ENCODE results near the gene RPH3AL.

Gene RPH3AL

GRCh38 chr17:233473-233941 is 119.1 kb downstream of the RPH3AL start:
- no peak for DNase-seq (ENCODE audit: low spot score)
- TF ChIP-seq, protein P1, sequence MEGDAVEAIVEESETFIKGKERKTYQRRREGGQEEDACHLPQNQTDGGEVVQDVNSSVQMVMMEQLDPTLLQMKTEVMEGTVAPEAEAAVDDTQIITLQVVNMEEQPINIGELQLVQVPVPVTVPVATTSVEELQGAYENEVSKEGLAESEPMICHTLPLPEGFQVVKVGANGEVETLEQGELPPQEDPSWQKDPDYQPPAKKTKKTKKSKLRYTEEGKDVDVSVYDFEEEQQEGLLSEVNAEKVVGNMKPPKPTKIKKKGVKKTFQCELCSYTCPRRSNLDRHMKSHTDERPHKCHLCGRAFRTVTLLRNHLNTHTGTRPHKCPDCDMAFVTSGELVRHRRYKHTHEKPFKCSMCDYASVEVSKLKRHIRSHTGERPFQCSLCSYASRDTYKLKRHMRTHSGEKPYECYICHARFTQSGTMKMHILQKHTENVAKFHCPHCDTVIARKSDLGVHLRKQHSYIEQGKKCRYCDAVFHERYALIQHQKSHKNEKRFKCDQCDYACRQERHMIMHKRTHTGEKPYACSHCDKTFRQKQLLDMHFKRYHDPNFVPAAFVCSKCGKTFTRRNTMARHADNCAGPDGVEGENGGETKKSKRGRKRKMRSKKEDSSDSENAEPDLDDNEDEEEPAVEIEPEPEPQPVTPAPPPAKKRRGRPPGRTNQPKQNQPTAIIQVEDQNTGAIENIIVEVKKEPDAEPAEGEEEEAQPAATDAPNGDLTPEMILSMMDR (IDR thresholded peaks at IDR 0.05; ENCODE audit: extremely low read depth, insufficient read depth, missing control alignments): no peak
- in situ Hi-C loops (cut with MboI; ENCODE audit: low pct_unique_long_range_greater_than_20kb, low sequenced_read_pairs, unreplicated experiment): no loop called here

DNA sequence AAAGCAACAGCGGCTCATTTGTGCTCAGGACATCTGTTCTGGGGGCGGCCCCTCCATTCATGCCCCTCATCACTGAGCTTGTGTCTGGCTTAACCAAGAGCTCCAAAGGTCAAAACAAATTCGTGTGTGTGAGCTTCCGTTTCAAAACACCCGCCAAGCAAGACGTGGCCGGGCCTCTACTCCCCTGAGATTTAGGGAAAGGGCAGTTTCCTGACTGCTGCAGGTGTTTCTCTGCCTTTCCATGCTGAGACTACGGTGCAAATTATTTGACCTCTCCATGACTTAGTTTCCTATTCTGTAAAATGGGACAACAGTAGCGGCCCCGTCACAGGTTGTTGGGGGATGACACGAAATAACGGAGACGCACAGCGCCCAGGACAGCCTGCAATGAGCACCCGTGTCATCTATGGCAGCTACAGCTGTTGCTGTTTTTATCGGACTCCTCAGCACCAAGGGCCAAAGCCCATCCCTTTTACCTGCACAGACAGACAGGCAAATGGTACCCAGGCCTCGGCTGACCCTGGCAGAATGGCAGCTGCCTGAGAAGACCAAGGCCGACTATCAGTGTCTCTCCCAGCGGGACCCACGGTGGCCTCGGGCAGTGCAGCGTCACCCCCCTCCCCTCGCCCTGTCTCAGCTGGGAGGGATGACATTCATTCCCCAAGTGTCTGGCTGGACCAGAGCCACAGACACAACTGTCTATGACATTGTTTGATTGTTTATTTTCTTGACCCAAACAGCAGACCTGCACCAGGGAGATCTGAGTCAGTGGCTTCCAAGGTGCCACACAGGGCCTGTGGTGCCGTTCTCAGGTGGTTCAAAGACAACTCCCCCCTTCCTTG is 120.4 kb downstream of the RPH3AL start:
- TF ChIP-seq, protein P1 (IDR thresholded peaks at IDR 0.05; ENCODE audit: extremely low read depth, insufficient read depth, missing control alignments): no peak
- in situ Hi-C loops (cut with MboI; ENCODE audit: low pct_unique_long_range_greater_than_20kb, low sequenced_read_pairs, unreplicated experiment): no loop called here
- no peak for DNase-seq (ENCODE audit: low spot score)

DNA sequence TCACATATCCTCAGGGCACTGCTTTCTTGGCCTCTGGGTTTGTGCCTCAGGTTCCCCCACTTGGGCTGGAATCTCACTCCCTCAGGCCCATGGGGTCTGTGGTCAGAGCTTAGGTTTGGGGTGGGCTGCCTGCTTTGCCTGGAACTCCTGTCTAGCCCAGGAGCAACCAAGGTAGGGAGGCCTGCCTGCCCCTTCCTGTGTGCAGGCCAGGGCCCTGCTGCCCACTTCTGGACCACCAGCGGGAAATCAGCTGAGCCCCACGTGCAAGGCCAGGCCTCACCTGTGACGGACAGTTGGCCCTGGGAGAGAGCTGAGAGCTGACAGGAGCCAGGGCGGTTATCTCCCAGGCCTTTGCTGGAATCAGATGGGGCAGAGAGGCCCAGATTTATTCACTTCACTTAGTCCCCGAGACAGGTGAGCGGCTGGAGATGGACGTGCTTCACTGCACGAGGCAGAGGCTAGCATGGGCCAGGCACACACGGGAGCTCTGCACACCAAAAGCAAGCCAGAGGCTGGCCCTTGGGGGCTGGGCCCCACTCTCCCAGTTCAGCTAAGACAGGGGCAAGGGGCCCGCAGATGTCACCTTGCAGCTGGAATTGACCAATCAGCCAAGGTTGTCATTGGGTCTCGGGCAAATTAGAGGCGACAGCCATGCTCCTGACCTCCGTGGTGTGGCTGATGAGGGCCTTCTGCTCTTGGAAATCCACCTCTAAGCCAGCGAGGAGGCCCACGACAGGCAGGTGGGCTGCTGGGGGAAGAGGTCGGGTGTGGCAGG is 121.2 kb downstream of the RPH3AL start:
- TF ChIP-seq, protein P1 (IDR thresholded peaks at IDR 0.05; ENCODE audit: extremely low read depth, insufficient read depth, missing control alignments): no peak
- in situ Hi-C loops (cut with MboI; ENCODE audit: low pct_unique_long_range_greater_than_20kb, low sequenced_read_pairs, unreplicated experiment): no loop called here
- no peak for DNase-seq (ENCODE audit: low spot score)

- TF ChIP-seq, protein P1 (IDR thresholded peaks at IDR 0.05; ENCODE audit: extremely low read depth, insufficient read depth, missing control alignments): no peak
- no peak for DNase-seq (ENCODE audit: low spot score)
- in situ Hi-C loops (cut with MboI; ENCODE audit: low pct_unique_long_range_greater_than_20kb, low sequenced_read_pairs, unreplicated experiment): no loop called here
Observed at GRCh38 chr17:230395-230770, 122.2 kb downstream of the RPH3AL start.

DNA sequence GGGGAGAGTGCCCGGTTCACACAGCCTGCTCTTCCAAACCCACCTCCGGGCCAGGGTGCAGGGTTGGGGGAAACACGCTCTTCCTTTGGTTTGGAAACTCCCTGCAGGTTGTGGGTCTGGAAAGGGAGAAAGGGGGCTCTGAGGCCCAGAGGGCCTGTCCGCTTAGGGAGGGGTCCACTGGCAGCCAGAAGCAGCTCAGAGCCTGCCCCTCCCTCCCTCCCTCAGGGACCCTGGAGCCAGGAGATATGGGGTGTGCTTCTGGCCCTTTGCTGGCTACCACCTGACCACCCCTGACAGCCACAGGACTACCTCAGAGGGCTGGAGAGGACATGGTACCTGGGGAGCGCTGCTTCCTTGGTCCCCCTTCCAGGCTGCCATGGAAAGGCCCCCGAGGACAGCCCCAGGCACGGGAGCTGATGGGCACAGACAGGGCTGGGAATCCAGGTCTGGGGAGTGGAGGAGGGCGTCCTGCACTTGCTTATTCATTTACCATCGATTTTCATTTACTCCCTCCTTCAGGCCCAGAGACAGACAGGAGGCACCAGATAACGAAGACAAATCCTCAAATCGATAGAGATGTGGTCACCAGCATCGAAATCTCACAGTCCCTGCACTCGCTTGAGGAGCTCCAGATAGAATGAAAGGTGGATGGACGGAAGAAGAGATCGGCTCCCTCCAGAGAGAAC is 122.8 kb downstream of the RPH3AL start:
- DNase-seq (ENCODE audit: low spot score): no peak
- TF ChIP-seq, protein P1 (IDR thresholded peaks at IDR 0.05; ENCODE audit: extremely low read depth, insufficient read depth, missing control alignments): no peak
- in situ Hi-C loops (cut with MboI; ENCODE audit: low pct_unique_long_range_greater_than_20kb, low sequenced_read_pairs, unreplicated experiment): no loop called here

DNA sequence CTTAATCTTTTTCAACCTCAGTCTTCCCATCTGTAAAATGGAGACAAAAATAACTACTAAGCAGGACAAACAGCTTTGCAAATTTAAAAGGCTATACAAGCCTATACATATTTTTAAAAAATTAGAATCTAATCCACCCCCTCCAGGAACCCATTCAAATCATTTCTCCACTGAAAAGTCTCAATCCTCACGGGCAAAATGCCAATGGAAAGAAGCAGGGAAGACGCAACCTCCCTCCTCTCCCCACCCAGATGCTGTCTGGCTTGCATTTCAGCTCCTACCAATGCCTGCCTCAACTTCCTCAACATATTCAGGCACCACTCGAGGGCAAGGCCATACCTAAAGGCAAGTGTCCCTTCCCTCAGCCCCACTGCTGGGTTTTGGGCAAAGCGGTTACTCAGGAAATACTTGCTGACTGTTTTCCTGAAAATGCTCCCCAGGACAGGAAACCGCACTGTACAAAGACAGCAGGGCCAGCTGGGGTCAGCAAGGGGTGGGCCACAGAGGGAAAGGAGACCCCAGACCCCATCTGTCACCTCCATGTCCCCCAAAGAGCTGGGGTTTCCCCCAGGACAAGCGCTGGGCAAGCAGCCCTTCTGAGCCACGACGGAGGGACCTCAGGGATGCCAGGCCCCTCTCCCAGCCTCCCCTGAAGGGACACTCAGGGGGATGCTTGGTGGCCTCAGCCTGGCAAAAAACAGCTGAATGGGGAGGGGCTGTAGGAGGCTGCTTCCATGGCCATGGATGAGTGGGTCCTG is 123.5 kb downstream of the RPH3AL start:
- TF ChIP-seq, protein P1 (IDR thresholded peaks at IDR 0.05; ENCODE audit: extremely low read depth, insufficient read depth, missing control alignments): no peak
- DNase-seq (ENCODE audit: low spot score): no peak
- in situ Hi-C loops (cut with MboI; ENCODE audit: low pct_unique_long_range_greater_than_20kb, low sequenced_read_pairs, unreplicated experiment): no loop called here

All from GM13977 (cell line).